Loucy (cell line): ENCODE measurements around the gene DBH.

Source experiments
- H2AFZ ChIP-seq: fragments of 200-600 bp; sonication (generic); 2 replicates; pipeline ENCODE4 v1.6.0; 2016; ENCODE audit warnings: antibody characterized with exemption, mild to moderate bottlenecking, low read length, moderate library complexity
- H3F3A ChIP-seq: fragments of 200-600 bp; 2 replicates; pipeline ENCODE4 v1.6.0; 2016; ENCODE audit warnings: antibody characterized with exemption, low read depth, mild to moderate bottlenecking
- H3K27me3 ChIP-seq: fragments of 200-600 bp; sonication (generic); 2 replicates; pipeline ENCODE4 v1.6.1; 2014; ENCODE audit warnings: low read length, mild to moderate bottlenecking; ENCODE audit not compliant: insufficient read depth, poor library complexity, severe bottlenecking
- H3K36me3 ChIP-seq: fragments of 200-600 bp; sonication (generic); 2 replicates; pipeline ENCODE4 v1.6.1; 2016; ENCODE audit warnings: low read length; ENCODE audit not compliant: insufficient read depth
- H3K4me1 ChIP-seq: fragments of 200-600 bp; sonication (generic); 2 replicates; pipeline ENCODE4 v1.5.1; 2014; ENCODE audit warnings: low read length, mild to moderate bottlenecking; ENCODE audit not compliant: insufficient read depth, poor library complexity, severe bottlenecking
- H3K4me2 ChIP-seq: fragments of 200-600 bp; sonication (generic); 2 replicates; pipeline ENCODE4 v1.6.0; 2014; ENCODE audit warnings: antibody characterized with exemption, low read length, low read depth, mild to moderate bottlenecking; ENCODE audit not compliant: poor library complexity, severe bottlenecking
- H3K4me3 ChIP-seq: fragments of 200-600 bp; sonication (generic); 2 replicates; pipeline ENCODE4 v1.5.1; 2014; ENCODE audit warnings: low read length, mild to moderate bottlenecking, mixed read lengths; ENCODE audit not compliant: poor library complexity, severe bottlenecking
- H3K79me2 ChIP-seq: fragments of 200-600 bp; sonication (generic); 2 replicates; pipeline ENCODE4 v1.6.1; 2014; ENCODE audit warnings: low read length; ENCODE audit not compliant: insufficient read depth
- H3K9ac ChIP-seq: fragments of 200-600 bp; sonication (generic); 2 replicates; pipeline ENCODE4 v1.6.0; 2014; ENCODE audit warnings: mild to moderate bottlenecking, low read depth, low read length, moderate library complexity; ENCODE audit not compliant: poor library complexity, severe bottlenecking
- H3K9me2 ChIP-seq: fragments of 200-600 bp; sonication (generic); replicated peaks from 2 replicates; pipeline ENCODE4 v1.6.1; 2016; ENCODE audit warnings: low read depth, low read length, mixed read lengths
- H3K9me3 ChIP-seq: fragments of 200-600 bp; sonication (generic); 2 replicates; pipeline ENCODE4 v1.6.1; 2014; ENCODE audit warnings: mild to moderate bottlenecking, antibody characterized with exemption, low read length, low read depth; ENCODE audit not compliant: insufficient read depth
- H4K20me1 ChIP-seq: fragments of 200-600 bp; sonication (generic); 2 replicates; pipeline ENCODE4 v1.6.0; 2014; ENCODE audit warnings: antibody characterized with exemption, low read length, mild to moderate bottlenecking; ENCODE audit not compliant: insufficient read depth, poor library complexity, severe bottlenecking
- EZH2phosphoT487 ChIP-seq: fragments of 200-600 bp; IDR thresholded peaks from 2 replicates; pipeline ENCODE4 v1.6.1; 2018; ENCODE audit warnings: antibody characterized with exemption, mild to moderate bottlenecking, moderate library complexity, borderline replicate concordance
- TF ChIP-seq, protein P1 (sequence below): fragments of 200-600 bp; sonication (generic); conservative IDR thresholded peaks from 2 replicates; pipeline ENCODE4 v1.5.1; 2014; ENCODE audit warnings: mild to moderate bottlenecking, antibody characterized with exemption, low read length

The DBH gene

DNA sequence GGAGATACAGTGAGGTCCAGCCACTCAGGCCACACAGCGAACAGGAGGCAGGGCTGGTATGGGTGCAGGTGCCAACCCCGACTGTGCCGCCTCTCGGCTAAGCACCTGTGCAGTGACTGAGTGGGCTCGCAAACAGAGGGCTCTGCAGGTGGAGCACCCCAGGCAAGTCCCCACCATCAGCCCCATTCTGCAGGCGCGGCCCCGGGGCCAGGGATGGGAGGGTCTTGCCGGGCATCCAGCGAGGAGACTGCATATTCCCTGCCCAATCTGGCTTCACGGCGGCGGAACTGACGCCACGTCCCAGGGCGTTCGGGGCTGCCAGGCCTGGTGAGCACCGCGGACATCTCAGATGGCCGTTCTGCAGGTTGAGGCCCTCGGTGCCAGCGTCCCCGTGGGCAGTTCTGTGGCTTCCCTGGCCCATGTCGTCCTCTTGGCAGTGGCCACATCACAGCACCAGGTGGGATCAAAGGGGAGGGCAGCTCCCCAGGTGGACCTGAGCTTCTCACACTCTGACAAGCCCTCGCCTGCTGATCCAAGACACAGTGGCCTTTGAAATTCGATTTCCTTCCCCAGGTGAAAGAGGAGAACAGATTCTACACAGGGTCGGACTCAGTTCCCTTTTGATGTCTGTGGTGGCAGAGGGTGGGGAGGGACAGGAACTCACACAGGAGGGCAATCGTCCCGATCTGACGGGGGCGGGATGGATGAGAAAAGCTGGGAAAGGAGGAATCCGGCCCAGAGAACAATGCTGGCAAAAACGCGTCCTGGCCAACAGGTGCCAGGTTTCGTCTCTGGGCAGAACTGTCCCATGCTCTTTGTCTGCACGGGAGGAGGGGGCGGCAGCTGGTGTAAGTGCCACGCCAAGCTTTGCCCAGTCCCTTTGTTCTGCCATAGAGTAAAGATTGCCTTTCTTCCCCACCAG lies 18.8 kb downstream of the DBH start:
- Histone ChIP-seq H3F3A (no peaks in the 10 kb centered on the region), H3K4me2 (no peak overlapping the region), H3K4me1 (no peaks in the 10 kb centered on the region), H3K9me3 (no peaks in the 10 kb centered on the region), H3K79me2 (no peaks in the 10 kb centered on the region), H3K36me3 (no peaks in the 10 kb centered on the region), H3K4me3 (no peak overlapping the region), H3K9me2 (no peaks in the 10 kb centered on the region), H2AFZ (no peak overlapping the region), H3K27me3 (no peaks in the 10 kb centered on the region), H4K20me1 (no peaks in the 10 kb centered on the region), H3K9ac (no peak overlapping the region)
- TF ChIP-seq, protein P1, sequence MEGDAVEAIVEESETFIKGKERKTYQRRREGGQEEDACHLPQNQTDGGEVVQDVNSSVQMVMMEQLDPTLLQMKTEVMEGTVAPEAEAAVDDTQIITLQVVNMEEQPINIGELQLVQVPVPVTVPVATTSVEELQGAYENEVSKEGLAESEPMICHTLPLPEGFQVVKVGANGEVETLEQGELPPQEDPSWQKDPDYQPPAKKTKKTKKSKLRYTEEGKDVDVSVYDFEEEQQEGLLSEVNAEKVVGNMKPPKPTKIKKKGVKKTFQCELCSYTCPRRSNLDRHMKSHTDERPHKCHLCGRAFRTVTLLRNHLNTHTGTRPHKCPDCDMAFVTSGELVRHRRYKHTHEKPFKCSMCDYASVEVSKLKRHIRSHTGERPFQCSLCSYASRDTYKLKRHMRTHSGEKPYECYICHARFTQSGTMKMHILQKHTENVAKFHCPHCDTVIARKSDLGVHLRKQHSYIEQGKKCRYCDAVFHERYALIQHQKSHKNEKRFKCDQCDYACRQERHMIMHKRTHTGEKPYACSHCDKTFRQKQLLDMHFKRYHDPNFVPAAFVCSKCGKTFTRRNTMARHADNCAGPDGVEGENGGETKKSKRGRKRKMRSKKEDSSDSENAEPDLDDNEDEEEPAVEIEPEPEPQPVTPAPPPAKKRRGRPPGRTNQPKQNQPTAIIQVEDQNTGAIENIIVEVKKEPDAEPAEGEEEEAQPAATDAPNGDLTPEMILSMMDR = no peak
- no peak for TF ChIP-seq EZH2phosphoT487

- Histone ChIP-seq H3K4me2 (no peak overlapping the region), H3K27me3 (no peaks in the 10 kb centered on the region), H2AFZ (no peak overlapping the region), H3K36me3 (no peaks in the 10 kb centered on the region), H3K79me2 (no peaks in the 10 kb centered on the region), H3K4me3 (no peak overlapping the region), H3K9me2 (no peaks in the 10 kb centered on the region), H3K9me3 (no peaks in the 10 kb centered on the region), H3F3A (no peaks in the 10 kb centered on the region), H3K9ac (no peak overlapping the region), H3K4me1 (no peaks in the 10 kb centered on the region), H4K20me1 (no peaks in the 10 kb centered on the region)
- TF ChIP-seq, protein P1 = no peak
- no peak for TF ChIP-seq EZH2phosphoT487
Measured at GRCh38 chr9:133655701-133656100, 19.5 kb downstream of the DBH start.

DNA sequence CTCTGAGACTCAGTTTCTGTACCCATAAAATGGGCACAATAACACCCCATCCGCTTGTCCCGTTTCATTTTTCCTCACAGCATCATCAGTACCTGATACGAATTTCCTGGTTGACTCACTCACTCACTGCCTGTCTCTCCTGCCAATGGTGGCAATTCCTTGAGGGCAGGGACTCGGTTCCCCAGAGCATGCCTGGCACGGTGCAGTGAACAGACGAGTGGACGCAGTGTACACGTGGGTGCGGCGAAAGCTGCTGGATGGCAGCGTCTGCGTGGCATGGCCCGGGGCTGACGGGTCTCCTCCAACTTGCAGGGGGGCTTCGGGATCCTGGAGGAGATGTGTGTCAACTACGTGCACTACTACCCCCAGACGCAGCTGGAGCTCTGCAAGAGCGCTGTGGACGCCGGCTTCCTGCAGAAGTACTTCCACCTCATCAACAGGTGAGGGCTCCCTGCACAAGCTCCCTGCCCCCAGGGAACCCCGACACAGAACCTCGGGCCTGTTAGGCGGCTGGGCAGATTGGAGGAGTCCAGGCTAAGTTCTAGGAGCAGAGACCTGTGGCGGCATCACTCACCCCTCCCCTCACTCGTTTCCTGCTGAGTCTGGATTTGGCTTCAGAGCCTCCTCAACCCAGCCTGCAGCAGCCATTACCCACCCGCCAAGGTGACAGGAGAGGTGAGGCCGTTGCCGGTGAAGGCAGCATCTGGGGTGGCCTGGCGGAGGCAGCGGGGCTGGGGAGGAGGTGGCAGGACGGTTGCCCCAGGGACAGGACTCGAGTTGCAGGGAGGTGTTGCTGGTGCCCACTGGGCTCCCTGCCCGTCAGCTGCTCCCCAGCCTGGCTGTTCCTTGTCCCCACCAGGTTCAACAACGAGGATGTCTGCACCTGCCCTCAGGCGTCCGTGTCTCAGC lies 20.3 kb downstream of the DBH start:
- Histone ChIP-seq H3K4me2 (no peak overlapping the region), H3K9ac (no peak overlapping the region), H3F3A (no peaks in the 10 kb centered on the region), H3K4me3 (no peak overlapping the region), H3K9me3 (no peaks in the 10 kb centered on the region), H3K36me3 (no peaks in the 10 kb centered on the region), H3K79me2 (no peaks in the 10 kb centered on the region), H3K27me3 (no peaks in the 10 kb centered on the region), H2AFZ (no peak overlapping the region), H3K9me2 (no peaks in the 10 kb centered on the region), H4K20me1 (no peaks in the 10 kb centered on the region), H3K4me1 (no peaks in the 10 kb centered on the region)
- TF ChIP-seq, protein P1 = no peak
- no peak for TF ChIP-seq EZH2phosphoT487
